Osteoblast (primary cell): ENCODE data around the gene BRICD5. TPM values are rescaled to one million over a fixed set of nuclear protein-coding genes. Genes with fewer than 3 reads are reported as not detected.

ENCODE experiments used
- DNase-seq: peaks from one replicate; pipeline ENCODE4 v3.0.0; 2011; ENCODE audit warnings: low spot score, mixed read lengths; ENCODE audit not compliant: insufficient read length; ENCODE audit errors: missing footprints
- H2AFZ ChIP-seq: 2 replicates; pipeline ENCODE4 v1.6.0; 2011; ENCODE audit warnings: mild to moderate bottlenecking, low read length
- H3K27ac ChIP-seq: 2 replicates; pipeline ENCODE4 v1.5.1; 2011; ENCODE audit warnings: mild to moderate bottlenecking, low read depth, low read length, moderate library complexity
- H3K27me3 ChIP-seq: 2 replicates; pipeline ENCODE4 v1.6.0; 2012; ENCODE audit warnings: mild to moderate bottlenecking, control low read depth, inconsistent platforms, low read length, moderate library complexity; ENCODE audit not compliant: insufficient read depth
- H3K36me3 ChIP-seq: 2 replicates; pipeline ENCODE4 v1.5.1; 2011; ENCODE audit warnings: mild to moderate bottlenecking, low read length, control low read depth, moderate library complexity; ENCODE audit not compliant: insufficient read depth
- H3K4me1 ChIP-seq: 2 replicates; pipeline ENCODE4 v1.5.1; 2011; ENCODE audit warnings: mild to moderate bottlenecking, low read length, control low read depth, moderate library complexity; ENCODE audit not compliant: insufficient read depth
- H3K4me2 ChIP-seq: 2 replicates; pipeline ENCODE4 v1.6.0; 2011; ENCODE audit warnings: mild to moderate bottlenecking, low read length; ENCODE audit not compliant: insufficient read depth
- H3K4me3 ChIP-seq: fragments of 200-600 bp; sonication (generic); 3 replicates; pipeline ENCODE4 v1.5.1; 2012; ENCODE audit warnings: mild to moderate bottlenecking, low read length, inconsistent platforms; ENCODE audit not compliant: insufficient read depth
- H3K79me2 ChIP-seq: 2 replicates; pipeline ENCODE4 v1.6.0; 2012; ENCODE audit warnings: mild to moderate bottlenecking, low read length, control low read depth, inconsistent platforms; ENCODE audit not compliant: insufficient read depth
- H3K9me3 ChIP-seq: 2 replicates; pipeline ENCODE4 v1.5.1; 2011; ENCODE audit warnings: low read depth, low read length, control low read depth
- H4K20me1 ChIP-seq: 2 replicates; pipeline ENCODE4 v1.6.0; 2012; ENCODE audit warnings: mild to moderate bottlenecking, low read length, control low read depth; ENCODE audit not compliant: insufficient read depth
- CTCF ChIP-seq: IDR thresholded peaks from 2 replicates; pipeline ENCODE4 v1.5.1; 2011; ENCODE audit warnings: mild to moderate bottlenecking, low read depth, low read length, moderate library complexity; ENCODE audit errors: extremely low read depth
- total RNA-seq: library from RNA; depleted of rRNA; stranded (reverse); fragments of >200 nt; gene quantifications from 2 replicates; pipeline ENCODE4 v1.2.3, GENCODE V29; 2012

Gene BRICD5
- total RNA-seq, 1 donor: 2.5 TPM

- DNase-seq: no peak
- H3K4me3 ChIP-seq: no peak overlapping the region
- H3K27ac ChIP-seq: no peak overlapping the region
- H3K4me2 ChIP-seq: no peak overlapping the region
- H3K9me3 ChIP-seq: no peaks in the 10 kb centered on the region
- TF ChIP-seq CTCF: no peak
- peaks cover 3% of the 10 kb centered on the region for H3K79me2 ChIP-seq
- no peak overlapping the region for H2AFZ ChIP-seq
- H3K27me3 ChIP-seq: peaks cover 13% of the 10 kb centered on the region
- H3K36me3 ChIP-seq: peaks cover 27% of the 10 kb centered on the region
- peaks cover 25% of the 10 kb centered on the region for H4K20me1 ChIP-seq
- peaks cover 6% of the 10 kb centered on the region for H3K4me1 ChIP-seq
Measured at GRCh38 chr16:2234813-2235170, 24.1 kb upstream of the BRICD5 start.

GRCh38 chr16:2233872-2234812 lies 23.5 kb upstream of the BRICD5 start:
- Histone ChIP-seq H3K9me3 (no peaks in the 10 kb centered on the region), H4K20me1 (peaks cover 30% of the 10 kb centered on the region), H3K4me2 (no peak overlapping the region), H3K27me3 (peaks cover 13% of the 10 kb centered on the region), H3K27ac (no peak overlapping the region), H3K4me3 (no peak overlapping the region), H3K36me3 (peaks cover 33% of the 10 kb centered on the region), H3K79me2 (peaks cover 9% of the 10 kb centered on the region), H3K4me1 (peaks cover 6% of the 10 kb centered on the region), H2AFZ (no peak overlapping the region)
- DNase-seq: no peak
- no peak for TF ChIP-seq CTCF

- no peak for DNase-seq
- no peak overlapping the region for H2AFZ ChIP-seq
- H4K20me1 ChIP-seq: peaks cover 38% of the 10 kb centered on the region
- peaks cover 13% of the 10 kb centered on the region for H3K27me3 ChIP-seq
- peaks cover 6% of the 10 kb centered on the region for H3K4me1 ChIP-seq
- H3K36me3 ChIP-seq: peaks cover 42% of the 10 kb centered on the region
- no peak overlapping the region for H3K4me2 ChIP-seq
- no peak overlapping the region for H3K4me3 ChIP-seq
- H3K79me2 ChIP-seq: peaks cover 19% of the 10 kb centered on the region
- no peak overlapping the region for H3K27ac ChIP-seq
- no peaks in the 10 kb centered on the region for H3K9me3 ChIP-seq
- TF ChIP-seq CTCF: no peak
Measured at GRCh38 chr16:2233046-2233775, 22.5 kb upstream of the BRICD5 start.
